ENCODE data around the gene HADHB.
A peak's percentile ranks its signal among the peaks of the same experiment; 100 is the strongest.
"Not testable (repeated sequence)": the region's sequence is repeated elsewhere in the genome, so short reads cannot be mapped to it uniquely, and the experiment has no call there.

HADHB gene

GRCh38 chr2:26268213-26268612 lies 23.5 kb downstream of the HADHB start:
- no peak for TF ChIP-seq POLR2A (IDR thresholded peaks at IDR 0.05; ENCODE audit: low read length)
- no peak for TF ChIP-seq GATA1 (IDR thresholded peaks at IDR 0.05; ENCODE audit: low read depth, low read length)

DNA sequence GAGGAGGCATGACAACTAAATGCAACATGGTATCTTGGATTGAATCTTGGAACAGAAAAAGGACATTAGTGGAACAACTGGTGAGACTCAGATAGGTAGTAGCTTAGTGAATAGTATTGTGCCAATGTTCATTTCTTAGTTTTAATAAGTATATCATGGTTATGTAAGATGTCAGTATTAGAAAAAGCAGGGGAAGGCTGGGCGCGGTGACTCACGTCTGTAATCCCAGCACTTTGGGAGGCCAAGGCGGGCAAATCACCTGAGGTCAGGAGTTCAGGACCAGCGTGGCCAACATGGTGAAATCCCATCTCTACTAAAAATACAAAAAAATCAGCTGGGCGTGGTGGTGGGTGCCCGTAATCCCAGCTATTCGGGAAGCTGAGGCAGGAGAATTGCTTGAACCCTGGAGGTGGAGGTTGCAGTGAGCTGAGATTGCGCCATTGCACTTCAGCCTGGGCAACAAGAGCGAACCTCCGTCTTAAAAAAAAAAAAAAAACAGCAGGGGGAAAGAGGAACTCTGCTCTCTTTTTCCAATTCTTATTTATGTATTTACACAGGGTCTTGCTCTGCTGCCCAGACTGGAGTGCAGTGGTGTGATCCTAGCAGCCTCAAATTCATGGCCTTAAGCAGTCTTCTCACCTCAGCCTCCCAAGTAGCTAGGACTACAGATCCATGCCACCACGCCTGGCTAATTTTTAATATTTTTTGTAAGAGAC lies 24.1 kb downstream of the HADHB start:
- peak; percentile 8 for TF ChIP-seq POLR2A (IDR thresholded peaks at IDR 0.05; ENCODE audit: low read length)
- DNase-seq, result not testable (repeated sequence)

More at GRCh38 chr2:26268213-26268612, 23.5 kb downstream of the HADHB start:
- DNase-seq, result peak in 1 of 2 experiments; percentile 32

- no peak for DNase-seq
- no peak for TF ChIP-seq POLR2A (IDR thresholded peaks at IDR 0.05; ENCODE audit: low read length)
- no peak for TF ChIP-seq GATA1 (IDR thresholded peaks at IDR 0.05; ENCODE audit: low read depth, low read length)
Observed at GRCh38 chr2:26269571-26270158, 24.9 kb downstream of the HADHB start.

DNA sequence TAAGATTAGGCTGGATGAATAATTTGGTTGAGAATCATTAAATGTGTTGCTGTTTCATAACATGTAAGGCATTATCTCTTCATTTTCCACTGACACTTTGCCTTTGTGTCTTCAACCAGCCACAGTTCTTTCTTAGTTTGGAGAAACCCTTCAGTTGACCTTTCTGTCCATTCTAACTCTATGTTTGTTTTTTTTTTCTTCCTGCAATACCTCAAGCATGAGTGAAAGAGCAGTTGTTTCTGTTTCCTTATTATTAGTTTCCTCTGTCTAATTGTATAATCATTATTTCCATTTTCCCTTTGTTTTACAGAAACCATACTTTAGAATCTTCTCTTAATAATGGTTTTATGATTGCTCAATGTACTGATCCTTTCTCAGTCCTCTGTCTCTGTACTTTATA lies 25.6 kb downstream of the HADHB start:
- TF ChIP-seq POLR2A (IDR thresholded peaks at IDR 0.05; ENCODE audit: low read length) (no peak), GATA1 (IDR thresholded peaks at IDR 0.05; ENCODE audit: low read depth, low read length) (no peak)
- no peak for DNase-seq

- peak; percentile 13 to 58 for DNase-seq
- no peak for TF ChIP-seq GATA1 (IDR thresholded peaks at IDR 0.05; ENCODE audit: low read depth, low read length)
- TF ChIP-seq POLR2A (IDR thresholded peaks at IDR 0.05; ENCODE audit: low read length), result no peak
Observed at GRCh38 chr2:26273501-26273900, 28.8 kb downstream of the HADHB start.

GRCh38 chr2:26274058-26274613 lies 29.4 kb downstream of the HADHB start:
- peak; percentile 91 to 94 for DNase-seq
- TF ChIP-seq POLR2A (IDR thresholded peaks at IDR 0.05; ENCODE audit: low read length), result peak; percentile 38
- no peak for TF ChIP-seq GATA1 (IDR thresholded peaks at IDR 0.05; ENCODE audit: low read depth, low read length)

DNA sequence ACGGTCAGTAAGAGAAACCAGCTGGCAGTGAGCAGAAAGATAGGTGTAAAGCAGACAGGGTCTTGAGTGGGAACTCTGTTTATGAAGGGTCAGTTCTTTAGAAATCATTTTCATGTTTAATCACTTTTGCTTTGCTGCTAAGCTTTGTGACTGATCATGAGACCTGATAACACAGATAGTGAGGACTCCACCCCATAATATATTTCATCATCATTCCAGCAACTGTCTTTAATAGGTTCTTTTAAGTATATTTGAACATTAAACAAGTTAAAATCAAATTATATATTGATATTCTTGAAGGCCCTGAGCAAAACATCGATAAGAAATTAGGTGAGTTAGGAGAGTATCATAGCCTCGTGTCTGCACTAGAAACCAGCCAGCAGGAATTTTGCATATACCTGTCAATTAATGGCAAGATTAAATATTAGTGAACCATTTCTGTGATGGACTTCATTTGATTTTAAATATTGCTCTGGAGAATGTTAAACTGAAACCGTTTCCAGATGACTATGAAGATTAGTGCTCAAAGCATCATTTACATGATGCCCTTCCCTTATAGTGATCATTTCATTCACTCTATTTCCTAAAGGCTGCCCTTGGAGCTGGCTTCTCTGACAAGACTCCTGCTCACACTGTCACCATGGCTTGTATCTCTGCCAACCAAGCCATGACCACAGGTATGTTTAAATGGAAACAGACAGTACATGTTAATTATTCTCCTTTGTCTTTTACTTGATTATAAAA lies 31.9 kb downstream of the HADHB start:
- DNase-seq, result peak; percentile 58 to 68

GRCh38 chr2:26279886-26280285 lies 35.1 kb downstream of the HADHB start:
- TF ChIP-seq POLR2A (IDR thresholded peaks at IDR 0.05; ENCODE audit: low read length) (no peak), GATA1 (IDR thresholded peaks at IDR 0.05; ENCODE audit: low read depth, low read length) (no peak)
- DNase-seq, result no peak

More for the DNA sequence above, 31.9 kb downstream of the HADHB start:
- TF ChIP-seq GATA1 (IDR thresholded peaks at IDR 0.05; ENCODE audit: low read depth, low read length) (no peak), POLR2A (IDR thresholded peaks at IDR 0.05; ENCODE audit: low read length) (no peak)

DNA sequence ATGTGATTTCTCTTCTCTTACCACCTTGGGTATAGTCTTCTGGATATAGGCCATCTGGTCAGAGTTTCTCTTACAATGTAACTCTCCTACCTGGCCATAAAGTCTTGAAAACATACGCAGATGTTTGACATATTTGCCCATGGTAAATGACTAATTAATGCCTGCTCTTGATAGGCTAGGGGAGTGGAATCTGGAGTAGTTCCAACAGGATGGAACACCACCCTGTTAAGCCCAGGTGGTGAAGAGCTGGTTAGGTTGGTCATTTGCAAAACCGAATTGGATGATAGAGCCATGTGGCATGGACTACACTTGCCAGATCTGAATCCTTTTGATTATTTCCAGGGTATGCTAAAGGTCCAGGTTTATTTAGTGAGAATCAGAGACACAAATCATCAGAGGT lies 36.5 kb downstream of the HADHB start:
- TF ChIP-seq POLR2A (IDR thresholded peaks at IDR 0.05; ENCODE audit: low read length), result no peak
- TF ChIP-seq GATA1 (IDR thresholded peaks at IDR 0.05; ENCODE audit: low read depth, low read length), result no peak

GRCh38 chr2:26283606-26284005 lies 38.9 kb downstream of the HADHB start:
- TF ChIP-seq POLR2A (IDR thresholded peaks at IDR 0.05; ENCODE audit: low read length), result no peak
- TF ChIP-seq GATA1 (IDR thresholded peaks at IDR 0.05; ENCODE audit: low read depth, low read length), result no peak
- DNase-seq, result no peak

More for the DNA sequence above, 36.5 kb downstream of the HADHB start:
- no peak for DNase-seq

GRCh38 chr2:26284132-26284531 lies 39.4 kb downstream of the HADHB start:
- TF ChIP-seq GATA1 (IDR thresholded peaks at IDR 0.05; ENCODE audit: low read depth, low read length) (no peak), POLR2A (IDR thresholded peaks at IDR 0.05; ENCODE audit: low read length) (no peak)
- DNase-seq, result no peak

- no peak for DNase-seq
- TF ChIP-seq POLR2A (IDR thresholded peaks at IDR 0.05; ENCODE audit: low read length) (no peak), GATA1 (IDR thresholded peaks at IDR 0.05; ENCODE audit: low read depth, low read length) (no peak)
Observed at GRCh38 chr2:26285931-26286330, 41.2 kb downstream of the HADHB start.

DNA sequence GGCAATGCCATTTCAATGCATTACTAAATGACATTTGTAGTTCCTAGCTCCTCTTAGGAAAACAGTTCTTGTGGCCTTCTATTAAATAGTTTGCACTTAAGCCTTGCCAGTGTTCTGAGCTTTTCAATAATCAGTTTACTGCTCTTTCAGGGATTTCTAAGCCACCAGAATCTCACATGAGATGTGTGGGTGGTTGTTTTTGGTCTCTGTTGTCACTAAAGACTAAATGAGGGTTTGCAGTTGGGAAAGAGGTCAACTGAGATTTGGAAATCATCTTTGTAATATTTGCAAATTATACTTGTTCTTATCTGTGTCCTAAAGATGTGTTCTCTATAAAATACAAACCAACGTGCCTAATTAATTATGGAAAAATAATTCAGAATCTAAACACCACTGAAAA lies 45.3 kb downstream of the HADHB start:
- TF ChIP-seq POLR2A (IDR thresholded peaks at IDR 0.05; ENCODE audit: low read length), result no peak
- no peak for TF ChIP-seq GATA1 (IDR thresholded peaks at IDR 0.05; ENCODE audit: low read depth, low read length)

DNA sequence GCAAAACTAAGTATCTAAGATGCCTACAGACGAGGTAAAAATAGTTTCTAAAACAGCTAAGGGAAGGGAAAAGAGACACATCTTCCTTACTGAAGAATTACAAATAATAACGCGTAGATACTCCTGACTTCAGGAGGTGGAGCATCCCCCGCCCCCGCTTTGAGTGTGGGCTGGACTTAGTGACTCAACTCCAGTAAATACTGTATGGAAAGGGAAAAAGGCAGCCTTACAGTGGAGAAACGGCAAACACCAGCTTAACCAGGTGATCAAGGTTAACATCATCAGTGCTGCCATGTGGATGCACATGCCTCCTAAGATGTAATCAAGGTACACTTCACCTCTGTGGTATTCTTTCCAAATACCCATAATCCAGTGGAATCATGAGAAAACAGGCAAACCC lies 47.9 kb downstream of the HADHB start:
- TF ChIP-seq POLR2A (IDR thresholded peaks at IDR 0.05; ENCODE audit: low read length) (no peak), GATA1 (IDR thresholded peaks at IDR 0.05; ENCODE audit: low read depth, low read length) (no peak)
- no peak for DNase-seq

More for the DNA sequence above, 45.3 kb downstream of the HADHB start:
- no peak for DNase-seq
